CD8-positive, alpha-beta memory T cell (primary cell): Measurements from ENCODE around the gene PPFIA4. TPM values are rescaled to one million over a fixed set of nuclear protein-coding genes. Genes with fewer than 3 reads are reported as not detected.

ENCODE experiments used
- CTCF ChIA-PET: fragments of 350-600 bp; sonication (Branson Sonifier 250); formaldehyde crosslinking; loops from one replicate; lab custom pipeline; 2021; ENCODE audit warnings: antibody characterized with exemption; lab: Charles Lee
- POLR2A ChIA-PET: fragments of 350-600 bp; sonication (Branson Sonifier 250); formaldehyde crosslinking; loops from one replicate; lab custom pipeline; 2021; ENCODE audit warnings: antibody characterized with exemption; lab: Charles Lee
- DNase-seq, 5 donors: peaks; one replicate each; pipeline versions ENCODE4 v3.0.0 to v3.0.0-alpha.2; 2020 to 2022; ENCODE audit warnings: mixed read lengths in 1 of 5
- H3K27ac ChIP-seq: one replicate; pipeline ENCODE4 v1.7.0; 2013; ENCODE audit warnings: low read depth, mild to moderate bottlenecking, low read length, moderate library complexity
- H3K27me3 ChIP-seq: 2 replicates; pipeline ENCODE4 v1.7.0; 2013; ENCODE audit warnings: low read length, mild to moderate bottlenecking; ENCODE audit not compliant: insufficient read depth, poor library complexity, severe bottlenecking
- H3K36me3 ChIP-seq: 2 replicates; pipeline ENCODE4 v1.7.0; 2013; ENCODE audit warnings: mild to moderate bottlenecking, low read length, moderate library complexity; ENCODE audit not compliant: insufficient read depth
- H3K4me1 ChIP-seq: 2 replicates; pipeline ENCODE4 v1.7.0; 2013; ENCODE audit warnings: mild to moderate bottlenecking, low read length, moderate library complexity; ENCODE audit not compliant: insufficient read depth
- H3K4me3 ChIP-seq: 2 replicates; pipeline ENCODE4 v1.7.0; 2013; ENCODE audit warnings: mild to moderate bottlenecking, low read length
- H3K9me3 ChIP-seq: 2 replicates; pipeline ENCODE4 v1.7.0; 2013; ENCODE audit warnings: mild to moderate bottlenecking, low read length
- H3K27ac Mint-ChIP-seq, 8 donors: one replicate each; pipeline ENCODE4 v1.8.0; 2020 to 2021; ENCODE audit warnings: mixed read lengths in 8 of 8, mild to moderate bottlenecking in 6 of 8, inconsistent platforms in 3 of 8, moderate library complexity in 3 of 8
- H3K27me3 Mint-ChIP-seq, 2 donors: one replicate each; pipeline ENCODE4 v1.8.0; 2020 to 2021; ENCODE audit warnings: mixed read lengths in 2 of 2, mild to moderate bottlenecking in 1 of 2, moderate library complexity in 1 of 2
- H3K36me3 Mint-ChIP-seq, 3 donors: one replicate each; pipeline ENCODE4 v1.8.0; 2020 to 2021; ENCODE audit warnings: mixed read lengths in 3 of 3, inconsistent platforms in 1 of 3, mild to moderate bottlenecking in 1 of 3
- H3K4me1 Mint-ChIP-seq, 3 donors: one replicate each; pipeline ENCODE4 v1.8.0; 2020 to 2021; ENCODE audit warnings: mixed read lengths in 3 of 3, inconsistent platforms in 1 of 3, mild to moderate bottlenecking in 1 of 3
- H3K4me3 Mint-ChIP-seq, 7 donors: one replicate each; pipeline ENCODE4 v1.8.0; 2020 to 2021; ENCODE audit warnings: mixed read lengths in 7 of 7, mild to moderate bottlenecking in 6 of 7, moderate library complexity in 4 of 7, inconsistent platforms in 2 of 7
- H3K9me3 Mint-ChIP-seq, 5 donors: one replicate each; pipeline ENCODE4 v1.8.0; 2020 to 2022; ENCODE audit warnings: mixed read lengths in 5 of 5, mild to moderate bottlenecking in 3 of 5, moderate library complexity in 2 of 5, inconsistent platforms in 1 of 5
- polyA plus RNA-seq: library from polyadenylated mRNA; unstranded; fragments of 300-500 nt; fragmentation: Illumina TruSeq; gene quantifications from one replicate; pipeline ENCODE4 v1.2.3, GENCODE V29; 2021
- total RNA-seq, 2 experiments: library from RNA; stranded (reverse); gene quantifications; one replicate each; pipeline ENCODE4 v1.2.3, GENCODE V29; 2021

Gene PPFIA4
- total and polyA plus RNA-seq, 3 experiments from 2014 or later = 1.2 to 1.5 TPM; not detected in 1

DNA sequence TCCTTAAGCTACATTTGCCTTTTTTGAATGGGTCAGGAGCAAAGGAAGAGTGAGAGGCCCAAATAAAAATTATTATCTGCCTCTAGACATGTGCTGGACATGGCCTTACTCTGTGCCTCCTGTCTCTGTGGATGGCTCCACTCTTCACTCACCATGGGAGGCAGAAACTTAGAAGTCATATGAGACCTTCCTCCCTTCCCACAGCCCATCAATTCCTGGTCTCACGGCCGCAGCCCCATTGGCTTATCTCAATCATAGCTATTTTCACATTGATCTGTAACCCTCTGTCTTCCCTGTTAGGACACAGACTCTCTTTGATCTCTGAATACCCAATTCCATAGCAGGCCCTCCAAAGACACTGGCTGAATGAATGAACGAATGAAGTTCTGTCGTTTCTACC, 87.0 kb downstream of the PPFIA4 start:
- ChIA-PET CTCF (no interaction called here), POLR2A (no interaction called here)
- no peaks in the 10 kb centered on the region for H3K9me3 ChIP-seq
- peaks cover 2% of the 10 kb centered on the region for H3K27me3 ChIP-seq
- no peaks in the 10 kb centered on the region for H3K36me3 ChIP-seq
- Mint-ChIP-seq H3K27ac (no peak overlapping the region), H3K4me1 (no peaks in the 10 kb centered on the region), H3K9me3 (no peaks in the 10 kb centered on the region), H3K4me3 (no peak overlapping the region), H3K36me3 (no peaks in the 10 kb centered on the region), H3K27me3 (peaks cover 16 to 36% of the 10 kb centered on the region in 2 donors)
- no peak for DNase-seq
- H3K27ac ChIP-seq = no peak overlapping the region
- no peaks in the 10 kb centered on the region for H3K4me1 ChIP-seq
- H3K4me3 ChIP-seq = no peak overlapping the region

DNA sequence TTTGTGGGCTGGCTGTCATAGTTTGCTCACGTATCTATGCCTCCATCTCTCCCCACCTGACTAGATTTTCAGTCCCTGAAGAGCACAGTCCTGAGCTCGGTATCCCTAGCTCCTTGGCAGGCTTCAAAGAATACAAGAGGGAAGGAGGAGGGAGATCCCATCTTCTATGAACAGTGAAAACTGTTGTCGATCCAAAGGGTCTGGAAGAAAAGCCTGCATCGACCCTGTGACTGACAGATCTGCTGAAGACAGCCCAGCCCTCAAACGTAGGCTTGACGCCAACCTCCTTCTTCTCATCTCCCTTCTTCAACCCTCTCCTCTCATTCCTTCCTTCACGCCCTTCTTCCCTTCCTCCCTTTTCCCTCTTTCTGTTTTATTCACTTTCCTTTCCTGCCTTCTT, 87.9 kb downstream of the PPFIA4 start:
- H3K4me1 ChIP-seq = no peaks in the 10 kb centered on the region
- no peaks in the 10 kb centered on the region for H3K36me3 Mint-ChIP-seq
- no peaks in the 10 kb centered on the region for H3K36me3 ChIP-seq
- no peak overlapping the region for H3K4me3 ChIP-seq
- H3K27ac Mint-ChIP-seq = no peak overlapping the region
- no peaks in the 10 kb centered on the region for H3K9me3 Mint-ChIP-seq
- H3K4me3 Mint-ChIP-seq = no peak overlapping the region
- no peaks in the 10 kb centered on the region for H3K9me3 ChIP-seq
- peaks cover 12 to 37% of the 10 kb centered on the region in 2 donors for H3K27me3 Mint-ChIP-seq
- H3K4me1 Mint-ChIP-seq = no peaks in the 10 kb centered on the region
- no peak overlapping the region for H3K27ac ChIP-seq
- DNase-seq = no peak
- H3K27me3 ChIP-seq = peaks cover 11% of the 10 kb centered on the region
- POLR2A ChIA-PET = no interaction called here
- CTCF ChIA-PET = no interaction called here

DNA sequence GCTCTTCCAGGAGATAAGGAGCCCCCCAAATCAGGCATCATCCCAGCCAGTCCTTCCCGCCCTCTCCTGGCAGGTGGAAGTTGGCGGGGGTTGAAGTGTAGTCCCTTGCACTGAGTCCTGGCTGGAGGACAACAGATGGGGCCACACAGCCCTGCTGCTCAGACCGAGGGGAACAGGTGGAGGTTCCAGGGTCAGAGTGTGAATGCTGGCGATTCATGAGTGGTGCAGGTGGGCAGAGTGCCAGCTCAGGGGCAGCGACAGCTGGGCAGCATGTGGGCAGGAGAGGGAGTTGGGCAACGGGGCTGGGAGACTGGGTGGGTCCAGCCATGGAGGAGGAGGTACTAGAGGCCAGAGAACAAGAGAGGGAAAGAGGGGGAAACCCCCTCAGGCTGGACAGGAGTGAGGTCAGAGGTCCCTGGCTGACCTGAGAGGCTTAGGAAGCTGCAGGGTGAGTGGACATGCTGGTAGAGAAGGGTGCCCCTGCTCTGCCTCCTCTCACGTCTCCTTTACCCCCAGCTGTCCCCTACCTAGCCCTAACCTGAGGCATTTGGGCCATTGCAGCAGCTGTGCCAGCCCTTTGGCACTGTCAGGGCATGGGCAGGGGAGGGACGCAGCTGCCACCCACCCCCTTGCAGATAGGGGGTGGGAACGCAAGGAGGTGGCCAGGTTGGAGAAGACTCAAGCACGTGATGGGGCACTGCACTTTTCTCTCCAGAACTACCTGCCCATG, 90.0 kb downstream of the PPFIA4 start:
- H3K27ac Mint-ChIP-seq = no peak overlapping the region
- peaks cover 15 to 48% of the 10 kb centered on the region in 2 donors for H3K27me3 Mint-ChIP-seq
- H3K9me3 Mint-ChIP-seq = no peaks in the 10 kb centered on the region
- ChIA-PET CTCF (no interaction called here), POLR2A (no interaction called here)
- H3K36me3 Mint-ChIP-seq = no peaks in the 10 kb centered on the region
- Histone ChIP-seq H3K4me1 (no peaks in the 10 kb centered on the region), H3K27ac (no peak overlapping the region), H3K4me3 (no peak overlapping the region), H3K36me3 (no peaks in the 10 kb centered on the region), H3K27me3 (peaks cover 14% of the 10 kb centered on the region), H3K9me3 (no peaks in the 10 kb centered on the region)
- H3K4me3 Mint-ChIP-seq = no peak overlapping the region
- DNase-seq = no peak
- no peaks in the 10 kb centered on the region for H3K4me1 Mint-ChIP-seq

DNA sequence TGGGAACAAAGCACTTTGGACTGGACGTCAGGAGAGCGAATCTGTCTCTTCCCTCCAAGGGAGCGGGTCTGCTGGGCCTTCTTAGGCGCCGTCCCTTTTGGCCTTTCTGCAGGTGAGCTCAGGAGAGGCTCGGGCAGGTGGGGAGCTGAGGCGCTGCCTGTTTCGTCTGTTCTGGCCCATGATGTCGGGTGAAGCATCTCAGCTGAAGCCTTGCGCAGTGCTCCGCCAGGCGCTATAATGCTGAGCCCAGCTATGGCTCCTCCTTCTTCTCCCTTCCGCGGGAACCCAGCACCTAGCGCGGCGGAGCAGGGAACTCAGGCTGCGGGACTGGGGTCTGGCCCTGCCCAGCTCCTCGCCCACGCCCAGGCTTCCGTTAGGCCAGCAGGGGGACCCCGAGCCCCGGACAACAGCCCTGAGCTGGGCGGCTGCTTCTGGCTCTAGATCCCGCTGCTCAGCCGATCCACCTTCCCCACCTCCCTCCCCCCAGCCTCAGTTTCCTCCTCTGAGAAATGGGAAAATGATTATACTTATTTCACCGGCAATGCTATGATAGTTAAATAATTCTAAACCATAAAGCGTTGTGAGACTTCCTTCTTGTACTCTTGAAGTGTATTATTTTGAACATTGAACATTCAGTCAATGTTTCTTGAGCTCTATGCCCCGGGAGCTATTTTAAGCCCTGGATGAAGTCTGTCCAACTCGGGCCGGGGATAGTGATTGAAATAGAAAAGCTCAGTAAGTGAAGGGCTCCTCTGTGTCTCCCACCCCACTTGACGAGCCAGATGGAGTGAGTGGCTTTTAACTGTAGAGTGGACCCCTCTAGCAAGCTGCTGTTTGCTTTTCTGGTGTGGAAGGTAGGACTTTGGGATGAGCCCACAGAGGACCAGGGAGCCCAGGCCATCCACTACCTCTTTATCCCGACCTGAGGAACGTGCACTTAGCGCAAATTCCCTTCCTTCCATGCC, 91.6 kb downstream of the PPFIA4 start:
- ChIA-PET POLR2A (no interaction called here), CTCF (no interaction called here)
- H3K4me3 Mint-ChIP-seq = no peak overlapping the region
- H3K9me3 Mint-ChIP-seq = no peaks in the 10 kb centered on the region
- H3K36me3 Mint-ChIP-seq = no peaks in the 10 kb centered on the region
- Histone ChIP-seq H3K9me3 (no peaks in the 10 kb centered on the region), H3K27me3 (peaks cover 14% of the 10 kb centered on the region), H3K4me1 (no peaks in the 10 kb centered on the region), H3K4me3 (no peak overlapping the region), H3K36me3 (no peaks in the 10 kb centered on the region), H3K27ac (no peak overlapping the region)
- H3K4me1 Mint-ChIP-seq = no peaks in the 10 kb centered on the region
- peaks cover 17 to 61% of the 10 kb centered on the region in 2 donors for H3K27me3 Mint-ChIP-seq
- no peak for DNase-seq
- H3K27ac Mint-ChIP-seq = peak overlapping the region in 2 of 8 donors; percentile 13 to 41

DNA sequence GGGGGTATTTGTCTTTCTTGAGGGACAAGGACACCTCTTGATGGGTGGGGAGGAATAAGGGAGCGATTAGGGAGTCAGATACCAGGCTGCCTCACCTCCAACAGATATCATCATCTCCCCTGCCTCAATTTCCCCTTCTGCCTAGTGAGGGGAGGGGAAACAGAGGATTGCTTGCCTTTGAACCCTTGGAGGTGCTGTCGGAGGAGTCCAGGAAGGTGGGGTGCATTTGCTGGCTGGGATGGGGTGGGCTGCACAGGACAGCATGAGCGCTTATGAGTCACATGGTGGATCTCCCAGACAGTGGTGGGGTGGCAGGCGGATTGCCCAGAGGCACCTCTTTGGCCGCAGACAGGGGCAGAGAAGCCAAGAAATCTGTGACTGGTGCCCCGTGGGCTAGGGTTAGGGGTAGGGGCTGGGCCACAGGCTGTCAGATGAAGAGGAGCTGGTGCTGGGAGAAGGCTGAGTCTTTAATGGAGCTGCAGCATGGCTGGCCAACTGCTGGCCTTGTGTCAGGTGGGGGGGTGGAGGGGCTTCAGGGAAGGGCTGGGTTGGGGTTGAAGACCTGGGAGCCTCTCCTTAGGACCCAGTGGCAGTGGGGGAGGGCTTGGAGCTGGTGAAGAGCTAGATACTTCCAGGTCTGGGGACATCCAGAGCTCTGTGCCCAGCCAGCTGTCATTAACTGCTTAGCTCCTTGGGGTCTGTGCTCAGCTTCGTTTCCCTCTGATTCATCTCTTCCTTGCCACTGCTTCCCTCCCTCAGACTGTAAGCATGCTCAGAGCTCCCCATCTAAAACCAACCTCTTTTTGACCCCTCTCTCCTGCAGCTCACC, 94.2 kb downstream of the PPFIA4 start:
- ChIA-PET POLR2A (no interaction called here), CTCF (no interaction called here)
- H3K36me3 Mint-ChIP-seq = no peaks in the 10 kb centered on the region

DNA sequence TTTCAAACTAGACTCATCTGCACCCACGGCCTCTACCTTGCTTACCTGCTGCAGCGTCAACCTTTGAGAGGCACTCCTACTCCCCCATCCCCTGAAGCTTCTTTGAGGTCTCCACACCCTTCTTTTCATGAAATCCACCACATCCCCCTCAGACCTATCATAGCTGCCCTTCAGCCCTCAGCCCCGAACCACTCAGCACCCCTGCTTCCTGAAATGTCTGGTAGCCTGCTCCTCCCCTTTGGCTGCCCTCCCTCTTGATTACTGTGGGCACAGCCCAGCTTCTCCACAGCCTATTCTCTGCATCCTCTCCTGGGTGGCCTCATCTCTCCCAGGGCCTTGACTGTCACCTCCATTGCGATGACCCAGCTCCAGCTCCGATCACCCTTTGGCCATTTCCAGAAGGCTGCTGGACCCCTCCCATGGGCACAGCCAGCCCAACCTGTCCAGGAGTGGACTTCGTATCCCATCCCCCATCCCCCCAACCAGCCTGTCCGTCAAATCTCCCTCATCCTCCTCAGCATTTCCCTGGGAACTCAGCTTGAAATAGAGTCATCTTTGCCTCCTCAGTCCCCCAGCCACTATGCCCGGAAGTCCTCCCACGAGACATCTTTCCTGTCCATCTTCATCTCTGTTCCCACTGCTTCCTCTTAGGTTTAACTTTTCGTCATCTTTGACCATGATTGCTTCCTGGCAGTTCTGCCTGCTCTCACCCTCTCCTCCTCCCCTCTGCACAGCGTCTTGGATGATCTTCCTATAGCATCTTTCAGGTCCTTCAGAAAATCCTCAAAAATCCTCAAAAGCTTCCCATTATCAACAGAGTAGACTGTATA, 95.1 kb downstream of the PPFIA4 start:
- H3K36me3 Mint-ChIP-seq = no peaks in the 10 kb centered on the region
- H3K4me3 Mint-ChIP-seq = no peak overlapping the region
- ChIA-PET POLR2A (no interaction called here), CTCF (no interaction called here)
- Histone ChIP-seq H3K9me3 (no peaks in the 10 kb centered on the region), H3K27ac (no peak overlapping the region), H3K36me3 (no peaks in the 10 kb centered on the region), H3K27me3 (peaks cover 20% of the 10 kb centered on the region), H3K4me1 (no peaks in the 10 kb centered on the region), H3K4me3 (no peak overlapping the region)
- no peaks in the 10 kb centered on the region for H3K9me3 Mint-ChIP-seq
- peaks cover 33 to 86% of the 10 kb centered on the region in 2 donors for H3K27me3 Mint-ChIP-seq
- H3K27ac Mint-ChIP-seq = peak overlapping the region in 1 of 8 donors; percentile 64
- no peak for DNase-seq
- H3K4me1 Mint-ChIP-seq = peaks cover 0 to 3% (median 0%) of the 10 kb centered on the region in 3 donors

More for the DNA sequence above, 94.2 kb downstream of the PPFIA4 start:
- Histone ChIP-seq H3K36me3 (no peaks in the 10 kb centered on the region), H3K4me3 (no peak overlapping the region), H3K27ac (no peak overlapping the region), H3K4me1 (no peaks in the 10 kb centered on the region), H3K9me3 (no peaks in the 10 kb centered on the region), H3K27me3 (peaks cover 14% of the 10 kb centered on the region)
- Mint-ChIP-seq H3K4me1 (no peaks in the 10 kb centered on the region), H3K4me3 (no peak overlapping the region), H3K27ac (no peak overlapping the region), H3K9me3 (no peaks in the 10 kb centered on the region), H3K27me3 (peaks cover 25 to 83% of the 10 kb centered on the region in 2 donors)
- no peak for DNase-seq

DNA sequence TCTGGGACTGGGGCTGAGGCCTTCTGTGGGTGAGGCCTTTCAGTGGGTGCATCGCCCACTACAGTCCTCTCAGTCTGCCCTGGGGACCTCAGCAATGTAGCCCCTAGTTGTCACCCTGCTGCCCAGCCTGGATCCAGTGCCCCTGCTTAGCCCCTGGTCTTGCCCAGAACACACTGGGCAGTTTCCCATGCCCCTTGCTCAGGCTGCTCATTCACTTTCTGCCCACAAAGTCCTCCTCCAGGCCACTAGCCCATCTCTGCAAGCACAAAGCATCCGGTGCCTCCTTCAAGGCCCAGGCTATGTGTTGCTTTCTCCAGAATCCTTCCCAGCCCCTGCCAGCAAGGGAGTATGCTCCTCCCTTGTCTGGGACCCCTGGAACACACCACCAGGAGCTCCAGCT, 95.9 kb downstream of the PPFIA4 start:
- ChIA-PET POLR2A (no interaction called here), CTCF (no interaction called here)
- no peak overlapping the region for H3K4me3 ChIP-seq
- no peaks in the 10 kb centered on the region for H3K9me3 ChIP-seq
- no peak overlapping the region for H3K27ac ChIP-seq
- H3K4me1 Mint-ChIP-seq = peaks cover 5 to 8% (median 5%) of the 10 kb centered on the region in 3 donors
- H3K36me3 Mint-ChIP-seq = no peaks in the 10 kb centered on the region
- H3K27me3 ChIP-seq = peaks cover 25% of the 10 kb centered on the region
- peaks cover 40 to 90% of the 10 kb centered on the region in 2 donors for H3K27me3 Mint-ChIP-seq
- H3K4me3 Mint-ChIP-seq = no peak overlapping the region
- H3K36me3 ChIP-seq = no peaks in the 10 kb centered on the region
- no peaks in the 10 kb centered on the region for H3K4me1 ChIP-seq
- H3K9me3 Mint-ChIP-seq = no peaks in the 10 kb centered on the region
- no peak overlapping the region for H3K27ac Mint-ChIP-seq
- DNase-seq = no peak
